ENCODE measurements around the gene MLF2.
"Not testable (repeated sequence)": the region's sequence is repeated elsewhere in the genome, so short reads cannot be mapped to it uniquely, and the experiment has no call there.

The MLF2 gene

GRCh38 chr12:6751767-6752166 lies 1.2 kb downstream of the MLF2 start:
- H3K4me1 ChIP-seq: peaks cover 0 to 19% (median 13%) of the 10 kb centered on the region in 4 donors
- H3K27me3 ChIP-seq: no peaks in the 10 kb centered on the region
- TF ChIP-seq, protein P1, sequence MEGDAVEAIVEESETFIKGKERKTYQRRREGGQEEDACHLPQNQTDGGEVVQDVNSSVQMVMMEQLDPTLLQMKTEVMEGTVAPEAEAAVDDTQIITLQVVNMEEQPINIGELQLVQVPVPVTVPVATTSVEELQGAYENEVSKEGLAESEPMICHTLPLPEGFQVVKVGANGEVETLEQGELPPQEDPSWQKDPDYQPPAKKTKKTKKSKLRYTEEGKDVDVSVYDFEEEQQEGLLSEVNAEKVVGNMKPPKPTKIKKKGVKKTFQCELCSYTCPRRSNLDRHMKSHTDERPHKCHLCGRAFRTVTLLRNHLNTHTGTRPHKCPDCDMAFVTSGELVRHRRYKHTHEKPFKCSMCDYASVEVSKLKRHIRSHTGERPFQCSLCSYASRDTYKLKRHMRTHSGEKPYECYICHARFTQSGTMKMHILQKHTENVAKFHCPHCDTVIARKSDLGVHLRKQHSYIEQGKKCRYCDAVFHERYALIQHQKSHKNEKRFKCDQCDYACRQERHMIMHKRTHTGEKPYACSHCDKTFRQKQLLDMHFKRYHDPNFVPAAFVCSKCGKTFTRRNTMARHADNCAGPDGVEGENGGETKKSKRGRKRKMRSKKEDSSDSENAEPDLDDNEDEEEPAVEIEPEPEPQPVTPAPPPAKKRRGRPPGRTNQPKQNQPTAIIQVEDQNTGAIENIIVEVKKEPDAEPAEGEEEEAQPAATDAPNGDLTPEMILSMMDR (IDR thresholded peaks at IDR 0.05): no peak
- no peak for DNase-seq
- H3K4me3 ChIP-seq: peak overlapping the region; percentile 83 to 98
- intact Hi-C loops (cut with DNase I; ENCODE audit: low total_unique reads): loop anchor here (2.0 to 5.0 kb wide), 3 partner anchors 15 to 76 kb away; partner anchors contain the start of genes P3H3 and PTMS
- H3K27ac ChIP-seq: peak overlapping the region; percentile 98
- H3K36me3 ChIP-seq: peaks cover 46 to 53% (median 47%) of the 10 kb centered on the region in 3 donors
- H3K9me3 ChIP-seq: no peaks in the 10 kb centered on the region

DNA sequence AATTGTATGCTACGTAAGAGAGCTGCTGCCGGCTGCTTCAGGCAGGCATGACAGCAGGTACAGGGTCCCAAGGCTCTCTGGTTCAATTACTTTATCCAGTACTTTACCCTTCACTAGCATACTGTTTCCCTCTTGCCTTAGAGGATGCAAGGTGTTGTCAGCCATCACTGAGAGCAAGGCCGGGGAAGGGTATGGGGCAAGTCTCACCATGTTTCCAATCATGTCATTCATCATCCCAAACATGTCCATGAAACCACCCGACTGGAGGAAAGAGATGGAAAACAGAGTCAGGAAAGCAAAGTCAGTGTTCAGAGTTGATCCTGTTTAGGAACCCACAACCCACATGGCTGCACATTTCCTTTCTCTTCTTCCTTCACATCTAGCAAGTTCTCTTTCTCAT lies 2.4 kb downstream of the MLF2 start:
- TF ChIP-seq, protein P1 (IDR thresholded peaks at IDR 0.05): no peak
- H3K4me3 ChIP-seq: no peak overlapping the region
- peaks cover 46 to 66% (median 47%) of the 10 kb centered on the region in 3 donors for H3K36me3 ChIP-seq
- intact Hi-C loops (cut with DNase I; ENCODE audit: low total_unique reads): loop anchor here (5.0 kb wide), 1 partner anchor 77 kb away; the partner anchor contains the start of gene P3H3
- H3K4me1 ChIP-seq: peaks cover 0 to 19% (median 13%) of the 10 kb centered on the region in 4 donors
- no peaks in the 10 kb centered on the region for H3K9me3 ChIP-seq
- DNase-seq: no peak
- H3K27ac ChIP-seq: no peak overlapping the region
- H3K27me3 ChIP-seq: no peaks in the 10 kb centered on the region

GRCh38 chr12:6748761-6749160 lies 4.2 kb downstream of the MLF2 start:
- Histone ChIP-seq H3K9me3 (no peaks in the 10 kb centered on the region), H3K27ac (no peak overlapping the region), H3K4me3 (no peak overlapping the region), H3K4me1 (peaks cover 0 to 14% (median 12%) of the 10 kb centered on the region in 4 donors), H3K27me3 (no peaks in the 10 kb centered on the region), H3K36me3 (peaks cover 46 to 68% (median 47%) of the 10 kb centered on the region in 3 donors)
- no peak for DNase-seq
- intact Hi-C loops (cut with DNase I; ENCODE audit: low total_unique reads): no loop called here
- TF ChIP-seq, protein P1 (IDR thresholded peaks at IDR 0.05): no peak

GRCh38 chr12:6747216-6747615 lies 5.7 kb downstream of the MLF2 start:
- H3K27ac ChIP-seq: no peak overlapping the region
- TF ChIP-seq, protein P1 (IDR thresholded peaks at IDR 0.05): no peak
- intact Hi-C loops (cut with DNase I; ENCODE audit: low total_unique reads): no loop called here
- H3K4me3 ChIP-seq: no peak overlapping the region
- no peaks in the 10 kb centered on the region for H3K27me3 ChIP-seq
- H3K36me3 ChIP-seq: peaks cover 46 to 68% (median 47%) of the 10 kb centered on the region in 3 donors
- H3K9me3 ChIP-seq: no peaks in the 10 kb centered on the region
- peaks cover 0 to 11% (median 9%) of the 10 kb centered on the region in 4 donors for H3K4me1 ChIP-seq
- no peak for DNase-seq

DNA sequence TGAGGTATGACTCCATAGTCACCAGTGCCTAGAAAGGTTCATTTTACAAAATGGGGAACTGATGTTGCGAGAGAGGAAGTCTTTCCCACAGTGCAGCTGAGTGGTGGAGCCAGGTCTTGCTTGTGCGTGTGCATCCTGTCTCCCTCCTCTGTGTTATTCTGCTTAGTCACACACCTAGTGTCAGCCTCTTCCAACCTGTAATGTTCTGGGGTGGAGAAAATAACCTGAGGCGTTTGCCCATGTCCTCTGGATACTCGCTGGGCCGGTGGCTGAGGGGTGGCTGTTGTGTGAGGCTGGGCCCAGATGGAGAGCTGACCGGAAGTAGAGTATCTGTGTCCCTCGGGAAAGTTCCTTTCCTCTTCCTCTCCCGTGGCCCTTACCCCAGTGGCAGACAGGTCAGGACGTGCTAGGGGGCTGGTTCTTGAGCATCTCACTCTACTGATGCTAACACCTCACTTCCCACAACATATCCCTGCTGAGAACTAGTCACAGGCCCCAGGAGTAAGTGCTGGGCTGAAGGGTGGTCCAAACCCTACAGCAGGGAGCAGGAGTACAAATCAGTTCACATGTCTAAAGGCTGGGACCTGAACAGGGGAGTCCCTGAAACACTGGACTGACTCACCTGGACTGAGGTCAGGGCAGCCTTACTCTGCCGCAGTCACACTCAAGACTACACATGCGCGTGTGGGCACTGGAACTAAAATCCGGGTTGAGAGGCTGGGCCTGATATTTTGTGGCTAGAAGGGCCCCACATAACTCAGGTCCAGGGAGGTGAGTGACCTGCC lies 7.0 kb downstream of the MLF2 start:
- Histone ChIP-seq H3K9me3 (no peaks in the 10 kb centered on the region), H3K27ac (no peak overlapping the region), H3K4me3 (no peak overlapping the region), H3K27me3 (no peaks in the 10 kb centered on the region), H3K4me1 (no peaks in the 10 kb centered on the region), H3K36me3 (peaks cover 37 to 57% (median 38%) of the 10 kb centered on the region in 3 donors)
- DNase-seq: no peak
- intact Hi-C loops (cut with DNase I; ENCODE audit: low total_unique reads): no loop called here
- TF ChIP-seq, protein P1 (IDR thresholded peaks at IDR 0.05): no peak

DNA sequence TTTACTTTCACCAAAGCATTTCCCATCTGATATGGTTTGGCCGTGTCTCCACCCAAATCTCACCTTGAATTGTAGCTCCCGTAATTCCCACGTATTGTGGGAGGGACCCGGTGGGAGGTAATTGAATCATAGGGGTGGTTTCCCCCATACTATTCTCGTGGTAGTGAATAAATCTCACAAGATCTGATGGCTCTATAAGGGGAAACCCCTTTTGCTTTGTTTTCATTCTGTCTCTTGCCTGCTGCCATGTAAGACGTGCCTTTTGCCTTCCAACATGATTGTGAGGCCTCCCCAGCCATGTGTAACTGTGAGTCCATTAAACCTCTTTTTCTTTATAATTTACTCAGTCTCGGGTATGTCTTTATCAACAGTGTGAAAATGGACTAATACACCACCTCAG lies 9.6 kb downstream of the MLF2 start:
- H3K4me1 ChIP-seq; DNase-seq; H3K9me3 ChIP-seq; intact Hi-C loops (cut with DNase I; ENCODE audit: low total_unique reads); H3K4me3 ChIP-seq; H3K27me3 ChIP-seq; H3K27ac ChIP-seq: not testable (repeated sequence)
- H3K36me3 ChIP-seq: peaks cover 11 to 30% (median 14%) of the 10 kb centered on the region in 3 donors
